Muscle layer of duodenum (tissue), 2 donors: ENCODE measurements around the gene LRRC74A.
"Not testable (repeated sequence)": the region's sequence is repeated elsewhere in the genome, so short reads cannot be mapped to it uniquely, and the experiment has no call there.

Experiments
- H3K27ac ChIP-seq: one replicate; pipeline ENCODE4 v1.7.0; 2013; ENCODE audit warnings: mild to moderate bottlenecking, low read length
- H3K27me3 ChIP-seq: one replicate; pipeline ENCODE4 v1.7.0; 2013; ENCODE audit warnings: low read depth, mild to moderate bottlenecking, control low read depth, low read length
- H3K36me3 ChIP-seq, 2 donors: one replicate each; pipeline ENCODE4 v1.7.0; 2013; ENCODE audit warnings: low read length in 2 of 2, control low read depth in 1 of 2, mild to moderate bottlenecking in 1 of 2; ENCODE audit not compliant: insufficient read depth in 2 of 2, control insufficient read depth in 1 of 2
- H3K4me1 ChIP-seq, 2 donors: one replicate each; pipeline ENCODE4 v1.7.0; 2013; ENCODE audit warnings: low read length in 2 of 2, mild to moderate bottlenecking in 2 of 2, control low read depth in 1 of 2, moderate library complexity in 1 of 2; ENCODE audit not compliant: insufficient read depth in 2 of 2, control insufficient read depth in 1 of 2
- H3K4me3 ChIP-seq, 2 donors: one replicate each; pipeline ENCODE4 v1.7.0; 2013; ENCODE audit warnings: low read length in 2 of 2, low read depth in 1 of 2, mild to moderate bottlenecking in 1 of 2
- H3K9me3 ChIP-seq, 2 donors: one replicate each; pipeline ENCODE4 v1.7.0; 2013; ENCODE audit warnings: low read length in 2 of 2, control low read depth in 1 of 2, mild to moderate bottlenecking in 1 of 2; ENCODE audit not compliant: control insufficient read depth in 1 of 2
- donor health status: healthy.

The LRRC74A gene

GRCh38 chr14:76900682-76901081, 74.5 kb downstream of the LRRC74A start:
- H3K27me3 ChIP-seq = no peaks in the 10 kb centered on the region
- H3K4me1 ChIP-seq = peaks cover 12 to 35% of the 10 kb centered on the region in 2 donors
- H3K27ac ChIP-seq = no peak overlapping the region
- H3K9me3 ChIP-seq = no peaks in the 10 kb centered on the region
- no peaks in the 10 kb centered on the region for H3K36me3 ChIP-seq
- no peak overlapping the region for H3K4me3 ChIP-seq

- no peak overlapping the region for H3K4me3 ChIP-seq
- H3K36me3 ChIP-seq = no peaks in the 10 kb centered on the region
- peak overlapping the region; percentile 32 for H3K27ac ChIP-seq
- no peaks in the 10 kb centered on the region for H3K27me3 ChIP-seq
- H3K9me3 ChIP-seq = no peaks in the 10 kb centered on the region
- H3K4me1 ChIP-seq = peaks cover 12 to 35% of the 10 kb centered on the region in 2 donors
These were observed 75.2 kb downstream of the LRRC74A start for GRCh38 chr14:76901171-76902055.

- Histone ChIP-seq H3K27me3 (no peaks in the 10 kb centered on the region), H3K27ac (no peak overlapping the region), H3K4me3 (no peak overlapping the region), H3K4me1 (peaks cover 12 to 35% of the 10 kb centered on the region in 2 donors), H3K36me3 (no peaks in the 10 kb centered on the region), H3K9me3 (no peaks in the 10 kb centered on the region)
These were observed 76.4 kb downstream of the LRRC74A start for GRCh38 chr14:76902591-76902990.

GRCh38 chr14:76904100-76904739, 78.0 kb downstream of the LRRC74A start:
- Histone ChIP-seq H3K9me3 (no peaks in the 10 kb centered on the region), H3K36me3 (no peaks in the 10 kb centered on the region), H3K4me3 (no peak overlapping the region), H3K27me3 (no peaks in the 10 kb centered on the region), H3K4me1 (peaks cover 12 to 35% of the 10 kb centered on the region in 2 donors), H3K27ac (peak overlapping the region; percentile 45)

- Histone ChIP-seq H3K27ac (peak overlapping the region; percentile 45), H3K4me1 (peaks cover 12 to 35% of the 10 kb centered on the region in 2 donors), H3K9me3 (no peaks in the 10 kb centered on the region), H3K27me3 (no peaks in the 10 kb centered on the region), H3K36me3 (no peaks in the 10 kb centered on the region), H3K4me3 (no peak overlapping the region)
These were observed 78.7 kb downstream of the LRRC74A start for GRCh38 chr14:76904740-76905569.

- Histone ChIP-seq H3K27me3 (no peaks in the 10 kb centered on the region), H3K4me1 (peaks cover 17 to 23% of the 10 kb centered on the region in 2 donors), H3K9me3 (no peaks in the 10 kb centered on the region), H3K4me3 (no peak overlapping the region), H3K36me3 (no peaks in the 10 kb centered on the region), H3K27ac (no peak overlapping the region)
These were observed 82.6 kb downstream of the LRRC74A start for GRCh38 chr14:76908834-76909233.

GRCh38 chr14:76909266-76909665, 83.1 kb downstream of the LRRC74A start:
- no peaks in the 10 kb centered on the region for H3K36me3 ChIP-seq
- no peaks in the 10 kb centered on the region for H3K9me3 ChIP-seq
- no peak overlapping the region for H3K27ac ChIP-seq
- no peak overlapping the region for H3K4me3 ChIP-seq
- H3K4me1 ChIP-seq = peaks cover 13 to 21% of the 10 kb centered on the region in 2 donors
- no peaks in the 10 kb centered on the region for H3K27me3 ChIP-seq

GRCh38 chr14:76910371-76910890, 84.2 kb downstream of the LRRC74A start:
- Histone ChIP-seq H3K27ac (no peak overlapping the region), H3K36me3 (no peaks in the 10 kb centered on the region), H3K27me3 (no peaks in the 10 kb centered on the region), H3K4me1 (peaks cover 6 to 15% of the 10 kb centered on the region in 2 donors), H3K9me3 (no peaks in the 10 kb centered on the region), H3K4me3 (no peak overlapping the region)

- H3K36me3 ChIP-seq = no peaks in the 10 kb centered on the region
- no peaks in the 10 kb centered on the region for H3K9me3 ChIP-seq
- H3K27me3 ChIP-seq = no peaks in the 10 kb centered on the region
- no peak overlapping the region for H3K4me3 ChIP-seq
- no peak overlapping the region for H3K27ac ChIP-seq
- peaks cover 6 to 13% of the 10 kb centered on the region in 2 donors for H3K4me1 ChIP-seq
These were observed 85.3 kb downstream of the LRRC74A start for GRCh38 chr14:76911473-76911872.

- not testable (repeated sequence) for H3K27me3 ChIP-seq, H3K36me3 ChIP-seq, H3K27ac ChIP-seq, H3K4me3 ChIP-seq, H3K9me3 ChIP-seq
- H3K4me1 ChIP-seq = peaks cover 26 to 43% of the 10 kb centered on the region in 2 donors
These were observed 88.4 kb downstream of the LRRC74A start for GRCh38 chr14:76914533-76915081.
